Activated naive CD4-positive, alpha-beta T cell treated with anti-CD3 and anti-CD28 coated beads for 36 hours (primary cell): Measurements from ENCODE around the gene MAGEL2. TPM values are rescaled to one million over a fixed set of nuclear protein-coding genes. Genes with fewer than 3 reads are reported as not detected.

Experiments used
- CTCF ChIA-PET: fragments of 350-600 bp; sonication (Branson Sonifier 250); formaldehyde crosslinking; loops from one replicate; lab custom pipeline; 2021; ENCODE audit warnings: antibody characterized with exemption; lab: Charles Lee
- DNase-seq: peaks from one replicate; pipeline ENCODE4 v3.0.0-alpha.2; 2020
- H3K27ac Mint-ChIP-seq: one replicate; pipeline ENCODE4 v1.8.0; 2021; ENCODE audit warnings: mild to moderate bottlenecking, mixed read lengths
- H3K27me3 Mint-ChIP-seq: one replicate; pipeline ENCODE4 v1.8.0; 2021; ENCODE audit warnings: low read depth, mixed read lengths
- H3K36me3 Mint-ChIP-seq: one replicate; pipeline ENCODE4 v1.8.0; 2021; ENCODE audit warnings: low read depth, mixed read lengths
- H3K4me1 Mint-ChIP-seq: one replicate; pipeline ENCODE4 v1.8.0; 2021; ENCODE audit warnings: low read depth, mixed read lengths
- H3K4me3 Mint-ChIP-seq: one replicate; pipeline ENCODE4 v1.8.0; 2021; ENCODE audit warnings: mild to moderate bottlenecking, moderate library complexity, mixed read lengths
- H3K9me3 Mint-ChIP-seq: one replicate; pipeline ENCODE4 v1.8.0; 2021; ENCODE audit warnings: mixed read lengths
- intact Hi-C: fragments of 100-400 bp; cut with micrococcal nuclease; formaldehyde crosslinking; loops from one replicate; pipeline ENCODE4 v1.15.1; 2023
- total RNA-seq, 2 experiments: library from RNA; stranded (reverse); gene quantifications; one replicate each; pipeline ENCODE4 v1.2.3, GENCODE V29; 2021

Gene MAGEL2
- total RNA-seq, 2 experiments from 2014 or later: not detected

DNA sequence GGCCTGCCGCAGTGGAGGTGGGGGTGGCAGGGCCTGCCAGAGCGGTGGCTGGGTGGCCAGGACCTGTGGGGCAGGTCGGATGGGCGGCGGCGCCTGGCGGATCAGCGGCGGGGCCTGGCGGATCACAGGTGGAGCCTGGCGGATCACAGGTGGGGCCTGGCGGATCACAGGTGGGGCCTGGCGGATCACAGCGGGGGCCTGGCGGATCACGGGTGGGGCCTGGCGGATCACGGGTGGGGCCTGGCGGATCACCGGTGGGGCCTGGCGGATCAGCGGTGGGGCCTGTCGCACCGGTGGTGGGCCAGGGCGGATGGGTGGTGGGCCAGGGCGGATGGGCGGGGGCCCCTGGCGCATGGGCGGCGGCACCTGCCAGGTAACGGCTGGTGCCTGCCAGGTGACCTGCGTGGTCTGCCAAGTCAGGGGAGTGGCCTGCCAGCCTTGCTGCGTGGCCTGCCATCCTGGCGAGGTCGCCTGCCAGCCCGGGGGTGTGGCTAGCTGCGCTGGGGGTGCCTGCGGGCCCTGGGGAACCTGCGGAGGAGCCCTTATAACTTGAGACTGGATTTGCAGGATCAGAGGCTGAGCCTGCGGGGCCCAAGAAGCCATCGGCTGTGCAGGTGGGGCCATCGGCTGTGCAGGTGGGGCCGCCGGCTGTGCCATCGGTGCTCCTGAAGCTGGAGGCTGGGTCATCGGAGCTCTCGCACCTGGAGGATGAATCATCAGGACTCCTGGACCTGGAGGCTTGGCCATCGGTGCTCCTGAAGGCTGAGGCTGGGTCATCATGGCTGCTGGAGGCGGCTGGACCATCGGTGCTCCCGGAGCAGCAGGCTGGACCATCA lies 1.3 kb downstream of the MAGEL2 start:
- Mint-ChIP-seq H3K4me1 (no peaks in the 10 kb centered on the region), H3K27ac (no peak overlapping the region), H3K9me3 (no peaks in the 10 kb centered on the region), H3K27me3 (peaks cover 18% of the 10 kb centered on the region), H3K4me3 (no peak overlapping the region), H3K36me3 (no peaks in the 10 kb centered on the region)
- DNase-seq: no peak
- CTCF ChIA-PET: no interaction called here
- intact Hi-C loops: no loop called here

DNA sequence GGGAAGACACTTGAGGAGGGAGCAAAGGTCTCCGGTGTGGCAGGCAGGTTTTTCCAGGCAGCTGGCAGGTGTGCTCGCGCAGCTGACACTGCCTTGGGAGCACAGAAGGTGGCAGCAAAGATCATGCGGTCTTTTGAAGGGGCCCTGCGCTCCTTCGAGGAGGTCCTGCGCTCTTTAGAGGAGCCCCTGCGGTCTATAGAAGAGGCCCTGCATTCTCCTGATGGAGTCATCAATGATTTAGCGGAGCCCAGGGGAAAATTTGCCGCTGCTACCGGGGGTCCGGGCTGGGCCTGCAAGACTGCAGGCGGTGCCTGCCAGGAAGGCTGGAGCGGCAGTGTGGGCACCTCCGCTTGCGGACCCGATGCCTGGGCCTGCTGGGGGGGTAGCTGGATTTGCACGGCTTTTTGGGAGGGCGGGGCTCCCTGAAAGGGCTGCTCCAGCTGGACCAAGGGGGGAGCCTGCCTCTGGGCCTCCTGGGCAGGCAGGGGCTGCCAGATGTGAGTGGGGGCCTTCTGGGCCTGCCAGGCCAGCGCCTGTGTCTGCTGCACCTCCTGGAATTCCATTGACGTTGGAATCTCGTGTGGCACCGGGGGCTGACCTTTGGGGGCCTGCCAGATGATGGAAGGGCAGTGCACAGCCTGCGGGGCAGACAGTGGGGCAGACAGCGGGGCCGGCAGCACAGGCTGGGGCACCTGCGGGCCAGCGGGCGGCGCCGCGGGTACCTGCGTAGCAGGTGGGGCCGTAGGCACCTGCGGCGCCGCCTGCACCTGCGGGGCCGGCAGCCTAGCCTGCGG lies 2.1 kb downstream of the MAGEL2 start:
- intact Hi-C loops: no loop called here
- H3K27me3 Mint-ChIP-seq: peaks cover 16% of the 10 kb centered on the region
- no peak overlapping the region for H3K27ac Mint-ChIP-seq
- H3K4me3 Mint-ChIP-seq: no peak overlapping the region
- CTCF ChIA-PET: no interaction called here
- DNase-seq: no peak
- no peaks in the 10 kb centered on the region for H3K36me3 Mint-ChIP-seq
- H3K4me1 Mint-ChIP-seq: no peaks in the 10 kb centered on the region
- H3K9me3 Mint-ChIP-seq: no peaks in the 10 kb centered on the region

DNA sequence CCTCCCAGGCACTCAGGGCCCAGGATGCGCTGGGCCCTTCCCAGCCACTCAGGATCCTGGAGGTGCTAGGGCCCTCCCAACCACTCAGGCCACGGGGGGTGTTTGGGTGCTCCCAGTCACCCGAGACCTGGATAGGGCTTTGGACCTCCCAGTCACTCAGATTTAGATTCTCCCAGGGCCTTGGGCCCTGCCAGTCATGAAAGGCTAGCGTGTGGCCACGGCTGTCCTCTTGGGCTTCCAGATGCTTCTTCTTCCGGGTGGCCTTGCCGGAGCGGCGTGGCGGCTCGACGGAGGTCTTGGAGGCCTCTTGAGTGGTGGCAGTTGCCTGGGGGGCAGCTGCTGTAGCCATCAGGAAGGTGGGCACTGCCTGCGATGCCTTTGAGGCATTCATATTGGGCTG lies 2.8 kb downstream of the MAGEL2 start:
- H3K9me3 Mint-ChIP-seq: no peaks in the 10 kb centered on the region
- intact Hi-C loops: loop anchor here (5.0 kb wide), 1 partner anchor 1852 kb away; no protein-coding TSS in a partner anchor
- peaks cover 13% of the 10 kb centered on the region for H3K27me3 Mint-ChIP-seq
- no peak overlapping the region for H3K4me3 Mint-ChIP-seq
- DNase-seq: no peak
- CTCF ChIA-PET: interaction anchor here (0.9 kb wide), 1 partner anchor 15 kb away, joined by 4 read pairs; no protein-coding TSS in a partner anchor
- H3K27ac Mint-ChIP-seq: no peak overlapping the region
- H3K4me1 Mint-ChIP-seq: no peaks in the 10 kb centered on the region
- no peaks in the 10 kb centered on the region for H3K36me3 Mint-ChIP-seq

DNA sequence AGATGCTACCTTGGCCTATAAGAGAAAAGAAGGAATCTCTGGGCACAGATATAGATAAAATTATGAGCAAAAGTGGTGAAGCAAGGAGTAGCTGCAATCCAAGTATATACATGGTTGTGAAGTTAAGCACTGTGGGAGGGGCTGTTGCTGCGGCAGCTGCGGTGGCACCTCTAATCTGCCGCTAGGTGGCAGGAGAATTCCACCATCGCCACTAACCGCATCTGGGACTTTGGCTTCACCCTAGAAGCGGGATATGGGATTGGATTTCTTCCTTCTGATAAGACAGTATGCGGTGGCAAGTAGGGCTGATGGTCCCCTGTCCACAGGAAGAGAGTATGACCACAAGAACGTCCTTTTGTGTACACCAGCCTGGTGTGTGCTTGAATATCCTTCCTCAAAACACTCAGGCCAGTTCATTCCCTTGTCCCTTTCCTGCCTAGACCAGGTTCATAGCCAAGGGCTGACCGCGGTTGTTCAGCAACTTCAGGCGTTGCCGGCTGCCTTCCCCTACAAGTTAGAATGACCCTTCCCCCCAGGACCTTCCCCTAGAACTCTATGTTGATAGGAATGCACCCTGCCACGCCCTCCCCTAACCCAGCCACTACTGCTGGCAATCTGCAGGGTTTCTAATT lies 5.1 kb downstream of the MAGEL2 start:
- no peaks in the 10 kb centered on the region for H3K36me3 Mint-ChIP-seq
- H3K9me3 Mint-ChIP-seq: no peaks in the 10 kb centered on the region
- intact Hi-C loops: loop anchor here (1.0 to 5.0 kb wide), 3 partner anchors 236 to 1855 kb away; partner anchors contain the start of gene UBE3A
- no peaks in the 10 kb centered on the region for H3K4me1 Mint-ChIP-seq
- H3K4me3 Mint-ChIP-seq: no peak overlapping the region
- peak; percentile 66 for DNase-seq
- CTCF ChIA-PET: interaction anchor here (0.7 to 1.3 kb wide), 4 partner anchors 20 to 1860 kb away, joined by 3 read pairs; no protein-coding TSS in a partner anchor
- H3K27me3 Mint-ChIP-seq: peaks cover 3% of the 10 kb centered on the region
- no peak overlapping the region for H3K27ac Mint-ChIP-seq

DNA sequence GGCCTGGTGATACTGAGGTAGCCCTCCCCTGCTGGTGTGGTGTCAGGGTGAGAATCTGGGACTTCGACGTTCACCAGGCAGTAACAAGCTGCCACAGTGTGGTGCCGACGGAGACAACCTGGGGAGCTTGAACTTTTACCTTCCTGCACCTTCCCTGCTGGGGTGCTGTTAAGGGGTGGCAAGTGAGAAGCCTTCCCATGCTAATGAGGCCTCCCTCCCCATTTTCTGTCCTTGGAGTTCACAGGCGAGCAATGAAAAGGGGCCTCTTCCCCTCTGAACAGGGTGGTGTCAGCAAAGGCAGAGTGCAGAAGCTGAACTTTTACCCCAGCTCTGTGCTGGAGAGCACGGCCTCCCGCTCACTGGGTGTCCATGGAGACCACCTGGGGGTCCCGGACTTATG lies 13.5 kb downstream of the MAGEL2 start:
- H3K27me3 Mint-ChIP-seq: peaks cover 7% of the 10 kb centered on the region
- H3K36me3 Mint-ChIP-seq: no peaks in the 10 kb centered on the region
- H3K27ac Mint-ChIP-seq: no peak overlapping the region
- no peaks in the 10 kb centered on the region for H3K9me3 Mint-ChIP-seq
- no peak for DNase-seq
- no peaks in the 10 kb centered on the region for H3K4me1 Mint-ChIP-seq
- intact Hi-C loops: no loop called here
- CTCF ChIA-PET: no interaction called here
- no peak overlapping the region for H3K4me3 Mint-ChIP-seq

DNA sequence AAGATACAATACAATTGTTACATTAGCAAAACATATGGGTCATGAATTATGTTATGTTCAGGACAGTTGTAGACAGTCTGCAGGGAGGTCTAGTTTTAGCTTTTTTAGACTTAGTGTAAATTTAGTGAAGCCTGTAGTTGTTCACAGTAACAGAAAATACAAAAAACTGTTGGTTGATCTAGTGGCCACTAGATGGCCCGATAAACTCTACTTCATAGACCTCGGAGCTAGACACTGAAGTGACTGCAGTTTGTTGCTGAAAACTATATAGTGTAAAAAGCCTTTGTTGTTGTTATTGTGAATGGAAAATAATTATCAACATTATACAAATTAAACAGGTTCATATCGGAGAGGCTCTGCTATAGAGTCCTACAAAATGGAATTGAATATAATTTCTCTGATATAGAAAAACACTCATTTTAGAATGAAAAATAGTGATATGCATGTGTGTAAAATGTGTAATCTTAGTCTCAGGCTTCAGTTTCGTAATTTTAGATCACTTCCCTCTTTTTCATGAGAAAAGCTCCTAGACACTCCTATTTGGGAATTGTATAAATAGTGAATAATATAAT lies 18.3 kb downstream of the MAGEL2 start:
- H3K9me3 Mint-ChIP-seq: no peaks in the 10 kb centered on the region
- CTCF ChIA-PET: interaction anchor here (0.7 to 1.4 kb wide), 4 partner anchors 10 to 528 kb away, joined by 3 to 6 read pairs (median 4); no protein-coding TSS in a partner anchor

DNA sequence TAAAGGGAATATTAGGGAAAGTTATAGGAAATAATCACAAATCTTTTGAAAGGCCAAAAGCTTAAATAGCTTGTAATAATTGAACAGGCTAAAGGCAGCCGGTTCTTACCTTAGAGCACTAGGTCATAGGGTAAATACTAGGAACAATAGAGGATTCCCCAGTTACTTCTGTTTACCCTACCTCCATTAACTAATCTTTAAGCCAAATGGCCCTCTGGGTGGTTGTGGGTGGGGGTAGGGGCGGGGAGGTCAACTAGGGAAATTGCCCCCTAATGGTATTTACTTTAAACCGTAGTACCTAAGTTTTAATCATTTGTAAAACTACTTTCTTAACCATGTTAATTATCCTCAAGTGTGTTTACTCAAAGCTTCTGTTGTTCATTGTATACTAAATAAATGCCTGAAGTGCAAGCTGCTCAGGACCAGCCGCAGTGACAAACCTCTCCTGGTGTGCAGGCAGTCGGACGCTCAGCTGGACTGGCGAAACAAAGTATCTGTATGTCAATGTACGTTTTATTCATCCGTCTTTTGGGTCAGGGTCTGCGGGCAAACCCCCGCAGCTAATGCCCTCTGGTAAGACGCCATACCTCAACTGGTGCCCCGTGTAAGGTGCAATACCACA lies 18.9 kb downstream of the MAGEL2 start:
- H3K27ac Mint-ChIP-seq: no peak overlapping the region
- CTCF ChIA-PET: interaction anchor here (1.0 to 1.4 kb wide), 3 partner anchors 11 to 247 kb away, joined by 3 to 6 read pairs (median 4); no protein-coding TSS in a partner anchor
- H3K9me3 Mint-ChIP-seq: no peaks in the 10 kb centered on the region
- H3K4me3 Mint-ChIP-seq: no peak overlapping the region
- peaks cover 25% of the 10 kb centered on the region for H3K27me3 Mint-ChIP-seq
- H3K4me1 Mint-ChIP-seq: no peaks in the 10 kb centered on the region
- H3K36me3 Mint-ChIP-seq: no peaks in the 10 kb centered on the region
- intact Hi-C loops: no loop called here
- DNase-seq: no peak

More for the DNA sequence above, 18.3 kb downstream of the MAGEL2 start:
- no peak overlapping the region for H3K27ac Mint-ChIP-seq
- intact Hi-C loops: no loop called here
- no peak for DNase-seq
- no peak overlapping the region for H3K4me3 Mint-ChIP-seq
- H3K36me3 Mint-ChIP-seq: no peaks in the 10 kb centered on the region
- H3K27me3 Mint-ChIP-seq: peaks cover 26% of the 10 kb centered on the region
- no peaks in the 10 kb centered on the region for H3K4me1 Mint-ChIP-seq

DNA sequence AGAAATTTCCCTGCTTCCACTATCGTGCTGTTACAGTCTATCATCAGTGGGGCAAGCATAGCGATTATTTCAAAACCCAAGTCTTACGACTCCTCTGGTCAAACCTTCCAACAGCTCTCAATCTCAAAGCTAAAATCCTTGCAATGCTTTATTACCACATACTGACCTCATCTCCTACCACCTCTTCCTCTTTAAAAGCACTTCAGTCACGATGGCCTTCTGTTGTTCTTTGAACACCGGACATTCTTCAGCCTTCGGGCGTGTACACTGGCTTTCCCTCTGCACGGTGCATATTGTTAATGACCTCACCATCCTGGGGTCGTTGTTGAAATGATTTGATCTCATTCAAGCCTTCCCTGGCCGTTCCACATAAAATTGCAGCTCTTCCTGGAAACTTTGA lies 31.1 kb downstream of the MAGEL2 start:
- H3K4me3 Mint-ChIP-seq: no peak overlapping the region
- intact Hi-C loops: no loop called here
- no peaks in the 10 kb centered on the region for H3K36me3 Mint-ChIP-seq
- no peak overlapping the region for H3K27ac Mint-ChIP-seq
- DNase-seq: no peak
- H3K4me1 Mint-ChIP-seq: no peaks in the 10 kb centered on the region
- peaks cover 6% of the 10 kb centered on the region for H3K9me3 Mint-ChIP-seq
- CTCF ChIA-PET: no interaction called here
- H3K27me3 Mint-ChIP-seq: no peaks in the 10 kb centered on the region

DNA sequence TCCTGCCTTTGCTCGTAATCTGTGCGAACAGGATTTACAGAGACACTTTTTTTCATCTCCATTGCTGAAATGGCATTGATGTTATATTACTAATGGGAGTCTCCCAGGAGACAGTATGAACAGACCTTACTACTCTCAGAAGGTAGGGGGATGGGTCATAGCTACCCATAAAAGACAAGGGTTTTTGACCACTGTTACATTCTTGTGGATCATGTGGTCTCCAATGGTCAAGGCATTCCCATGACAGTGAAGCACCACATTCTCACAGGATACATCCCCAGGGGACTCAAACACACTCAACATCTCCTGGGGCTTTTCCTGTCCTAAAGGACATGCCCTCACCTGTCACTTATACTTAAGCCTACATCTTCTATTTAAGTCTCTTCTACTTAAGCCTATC lies 41.4 kb downstream of the MAGEL2 start:
- DNase-seq: no peak
- H3K27ac Mint-ChIP-seq: no peak overlapping the region
- CTCF ChIA-PET: no interaction called here
- no peaks in the 10 kb centered on the region for H3K27me3 Mint-ChIP-seq
- no peaks in the 10 kb centered on the region for H3K4me1 Mint-ChIP-seq
- no peaks in the 10 kb centered on the region for H3K36me3 Mint-ChIP-seq
- intact Hi-C loops: no loop called here
- no peaks in the 10 kb centered on the region for H3K9me3 Mint-ChIP-seq
- H3K4me3 Mint-ChIP-seq: no peak overlapping the region

DNA sequence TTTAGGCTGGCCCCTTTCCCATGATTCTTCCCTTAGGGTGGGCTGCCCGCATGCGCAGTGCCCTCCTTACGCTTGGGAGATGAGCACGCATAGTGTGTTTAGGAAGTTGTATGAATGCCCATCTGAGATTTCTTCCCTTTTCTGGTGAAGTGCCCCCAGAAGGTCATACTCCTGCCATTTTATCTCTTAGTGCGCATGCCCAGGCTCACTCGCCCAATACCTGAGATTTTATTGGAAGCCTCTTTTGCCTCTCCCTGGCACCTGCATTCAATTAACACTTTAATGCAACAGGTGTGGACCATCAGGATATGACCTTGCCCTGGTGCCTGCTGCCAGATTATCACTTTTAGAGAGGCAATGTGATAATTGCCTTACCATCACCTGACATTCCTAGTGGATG lies 45.5 kb downstream of the MAGEL2 start:
- DNase-seq: no peak
- Mint-ChIP-seq H3K36me3 (no peaks in the 10 kb centered on the region), H3K4me1 (no peaks in the 10 kb centered on the region), H3K9me3 (no peaks in the 10 kb centered on the region), H3K4me3 (no peak overlapping the region), H3K27me3 (no peaks in the 10 kb centered on the region), H3K27ac (no peak overlapping the region)
- intact Hi-C loops: no loop called here
- CTCF ChIA-PET: no interaction called here

DNA sequence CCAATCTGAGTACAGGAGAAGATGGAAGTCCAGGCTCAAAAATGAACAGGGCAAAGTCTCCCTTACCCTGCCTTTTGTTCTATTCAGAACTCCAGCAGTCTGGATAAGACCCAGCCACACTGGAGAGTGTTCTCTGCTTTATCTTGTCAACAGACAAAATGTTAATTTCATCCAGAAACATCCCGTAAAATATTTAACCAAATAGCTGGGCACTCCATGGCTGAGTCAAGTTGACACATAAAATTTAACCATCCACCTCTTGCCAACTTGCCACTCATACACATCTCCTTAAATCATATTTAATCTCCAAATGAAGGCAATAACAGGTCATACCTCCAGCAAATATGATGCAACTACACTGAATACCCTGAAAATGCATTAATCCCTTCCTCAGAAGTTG lies 48.6 kb downstream of the MAGEL2 start:
- intact Hi-C loops: no loop called here
- no peak for DNase-seq
- CTCF ChIA-PET: no interaction called here
- H3K4me1 Mint-ChIP-seq: no peaks in the 10 kb centered on the region
- H3K9me3 Mint-ChIP-seq: no peaks in the 10 kb centered on the region
- no peak overlapping the region for H3K4me3 Mint-ChIP-seq
- H3K36me3 Mint-ChIP-seq: no peaks in the 10 kb centered on the region
- no peaks in the 10 kb centered on the region for H3K27me3 Mint-ChIP-seq
- no peak overlapping the region for H3K27ac Mint-ChIP-seq
